ENCODE data around the gene MIS18A.

MIS18A gene

GRCh38 chr21:32249511-32250280, 29.2 kb downstream of the MIS18A start:
- H3K9me2 ChIP-seq (replicated peaks; ENCODE audit: insufficient read depth, low read length): no peaks in the 10 kb centered on the region
- H3K36me3 ChIP-seq (ENCODE audit: low read length): no peaks in the 10 kb centered on the region
- H3K27me3 ChIP-seq (ENCODE audit: low read length): no peaks in the 10 kb centered on the region
- TF ChIP-seq, protein P1, sequence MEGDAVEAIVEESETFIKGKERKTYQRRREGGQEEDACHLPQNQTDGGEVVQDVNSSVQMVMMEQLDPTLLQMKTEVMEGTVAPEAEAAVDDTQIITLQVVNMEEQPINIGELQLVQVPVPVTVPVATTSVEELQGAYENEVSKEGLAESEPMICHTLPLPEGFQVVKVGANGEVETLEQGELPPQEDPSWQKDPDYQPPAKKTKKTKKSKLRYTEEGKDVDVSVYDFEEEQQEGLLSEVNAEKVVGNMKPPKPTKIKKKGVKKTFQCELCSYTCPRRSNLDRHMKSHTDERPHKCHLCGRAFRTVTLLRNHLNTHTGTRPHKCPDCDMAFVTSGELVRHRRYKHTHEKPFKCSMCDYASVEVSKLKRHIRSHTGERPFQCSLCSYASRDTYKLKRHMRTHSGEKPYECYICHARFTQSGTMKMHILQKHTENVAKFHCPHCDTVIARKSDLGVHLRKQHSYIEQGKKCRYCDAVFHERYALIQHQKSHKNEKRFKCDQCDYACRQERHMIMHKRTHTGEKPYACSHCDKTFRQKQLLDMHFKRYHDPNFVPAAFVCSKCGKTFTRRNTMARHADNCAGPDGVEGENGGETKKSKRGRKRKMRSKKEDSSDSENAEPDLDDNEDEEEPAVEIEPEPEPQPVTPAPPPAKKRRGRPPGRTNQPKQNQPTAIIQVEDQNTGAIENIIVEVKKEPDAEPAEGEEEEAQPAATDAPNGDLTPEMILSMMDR (IDR thresholded peaks at IDR 0.05; ENCODE audit: insufficient read depth, low read length, poor library complexity, severe bottlenecking): no peak
- no peak for TF ChIP-seq EZH2phosphoT487 (conservative IDR thresholded peaks at IDR 0.05; ENCODE audit: low read length)
- H2AFZ ChIP-seq (ENCODE audit: low read depth, low read length, severe bottlenecking): no peak overlapping the region
- H3K9ac ChIP-seq (ENCODE audit: low read length): no peak overlapping the region
- no peaks in the 10 kb centered on the region for H3K9me3 ChIP-seq (ENCODE audit: insufficient read depth, low read length)
- H3K27ac ChIP-seq (ENCODE audit: low read depth, low read length): no peak overlapping the region
- no peaks in the 10 kb centered on the region for H3K79me2 ChIP-seq (ENCODE audit: insufficient read depth, low read length)
- no peaks in the 10 kb centered on the region for H4K20me1 ChIP-seq (ENCODE audit: low read depth, low read length)
- H3K4me3 ChIP-seq (ENCODE audit: insufficient read depth, low read length, poor library complexity, severe bottlenecking): no peak overlapping the region
- H3F3A ChIP-seq (ENCODE audit: insufficient read depth): no peaks in the 10 kb centered on the region
- no peak overlapping the region for H3K4me2 ChIP-seq (ENCODE audit: low read depth, low read length, poor library complexity, severe bottlenecking)

DNA sequence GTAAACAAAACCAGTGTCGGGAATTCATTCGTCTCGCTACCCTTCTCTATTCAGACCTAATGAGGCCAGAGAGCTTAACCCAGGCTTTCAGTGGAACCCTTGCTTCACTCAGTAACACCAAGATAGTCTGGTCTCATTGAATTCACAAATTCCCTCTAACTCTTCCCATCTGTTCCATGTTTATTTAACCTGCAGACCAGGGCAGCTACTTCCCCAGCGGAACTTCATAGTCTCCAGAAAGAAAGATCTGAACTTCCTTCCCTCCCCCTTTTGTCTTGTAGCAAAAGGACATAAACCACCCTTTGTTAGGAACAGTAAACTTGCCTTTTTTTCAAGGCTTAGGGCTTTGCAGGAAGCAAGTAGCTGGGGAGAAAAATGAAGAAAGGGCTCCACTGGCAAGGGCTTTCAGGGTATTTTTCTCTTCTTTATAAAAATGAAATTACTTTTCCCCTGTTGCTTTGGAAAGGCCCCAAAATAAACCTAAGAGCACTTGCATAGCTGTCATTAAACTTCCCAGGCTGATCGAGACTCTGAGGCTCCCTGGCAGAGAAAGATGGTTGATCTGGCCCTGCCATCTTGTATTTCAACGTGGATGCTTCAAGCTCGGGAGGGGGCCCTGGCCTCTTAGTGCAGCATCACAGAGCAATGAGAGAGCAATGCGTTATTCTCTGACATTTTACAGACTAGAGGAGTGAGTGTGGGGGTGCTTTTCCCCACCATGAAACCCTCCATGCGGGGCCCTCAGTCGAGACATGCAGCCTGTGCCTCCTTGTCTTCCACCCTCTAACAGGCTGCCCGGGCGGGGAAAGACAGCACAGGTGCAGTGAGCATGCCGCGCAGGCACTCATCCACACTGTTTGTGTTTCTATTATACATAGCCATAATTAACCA, 30.0 kb downstream of the MIS18A start:
- no peaks in the 10 kb centered on the region for H4K20me1 ChIP-seq (ENCODE audit: low read depth, low read length)
- H3K9me3 ChIP-seq (ENCODE audit: insufficient read depth, low read length): no peaks in the 10 kb centered on the region
- H3K9me2 ChIP-seq (replicated peaks; ENCODE audit: insufficient read depth, low read length): no peaks in the 10 kb centered on the region
- no peak overlapping the region for H3K27ac ChIP-seq (ENCODE audit: low read depth, low read length)
- H3K4me3 ChIP-seq (ENCODE audit: insufficient read depth, low read length, poor library complexity, severe bottlenecking): no peak overlapping the region
- H3K4me2 ChIP-seq (ENCODE audit: low read depth, low read length, poor library complexity, severe bottlenecking): no peak overlapping the region
- H3K79me2 ChIP-seq (ENCODE audit: insufficient read depth, low read length): no peaks in the 10 kb centered on the region
- TF ChIP-seq EZH2phosphoT487 (conservative IDR thresholded peaks at IDR 0.05; ENCODE audit: low read length): no peak
- no peak overlapping the region for H2AFZ ChIP-seq (ENCODE audit: low read depth, low read length, severe bottlenecking)
- H3K27me3 ChIP-seq (ENCODE audit: low read length): no peaks in the 10 kb centered on the region
- H3F3A ChIP-seq (ENCODE audit: insufficient read depth): no peaks in the 10 kb centered on the region
- no peaks in the 10 kb centered on the region for H3K36me3 ChIP-seq (ENCODE audit: low read length)
- no peak overlapping the region for H3K9ac ChIP-seq (ENCODE audit: low read length)

DNA sequence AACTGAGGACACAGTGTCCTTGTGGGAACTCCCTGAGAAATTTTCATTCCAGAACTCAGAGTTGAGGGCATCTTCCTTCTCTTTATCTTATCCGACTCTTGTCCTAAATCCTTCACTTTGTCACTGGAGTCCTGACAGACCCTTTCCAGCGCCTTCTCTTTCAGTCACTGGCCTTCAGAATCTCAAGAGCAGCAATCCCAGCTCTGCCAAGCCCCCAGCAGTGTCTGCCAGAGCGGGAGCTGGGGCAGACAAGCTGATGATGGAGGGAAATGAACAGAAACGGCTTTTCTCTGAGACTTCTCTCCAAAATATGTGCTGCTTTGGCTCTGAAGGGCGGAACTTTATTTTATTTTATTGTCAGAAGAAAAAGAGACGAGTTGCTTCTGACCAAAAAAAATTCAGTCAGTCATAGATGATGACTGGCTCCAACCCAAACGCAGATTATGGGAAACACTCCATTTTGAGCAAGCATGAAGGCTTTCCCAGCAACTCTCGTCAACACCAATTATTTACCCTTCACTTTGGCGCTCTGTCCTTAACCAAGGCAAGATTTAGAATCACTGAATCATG, 32.2 kb downstream of the MIS18A start:
- Histone ChIP-seq H3K36me3 (ENCODE audit: low read length) (no peaks in the 10 kb centered on the region), H3K4me2 (ENCODE audit: low read depth, low read length, poor library complexity, severe bottlenecking) (no peak overlapping the region), H4K20me1 (ENCODE audit: low read depth, low read length) (no peaks in the 10 kb centered on the region), H3K4me3 (ENCODE audit: insufficient read depth, low read length, poor library complexity, severe bottlenecking) (no peak overlapping the region), H2AFZ (ENCODE audit: low read depth, low read length, severe bottlenecking) (no peak overlapping the region), H3K9me2 (replicated peaks; ENCODE audit: insufficient read depth, low read length) (no peaks in the 10 kb centered on the region), H3F3A (ENCODE audit: insufficient read depth) (no peaks in the 10 kb centered on the region), H3K27me3 (ENCODE audit: low read length) (no peaks in the 10 kb centered on the region), H3K9ac (ENCODE audit: low read length) (no peak overlapping the region), H3K9me3 (ENCODE audit: insufficient read depth, low read length) (no peaks in the 10 kb centered on the region), H3K79me2 (ENCODE audit: insufficient read depth, low read length) (no peaks in the 10 kb centered on the region), H3K27ac (ENCODE audit: low read depth, low read length) (no peak overlapping the region)
- TF ChIP-seq EZH2phosphoT487 (conservative IDR thresholded peaks at IDR 0.05; ENCODE audit: low read length): no peak

DNA sequence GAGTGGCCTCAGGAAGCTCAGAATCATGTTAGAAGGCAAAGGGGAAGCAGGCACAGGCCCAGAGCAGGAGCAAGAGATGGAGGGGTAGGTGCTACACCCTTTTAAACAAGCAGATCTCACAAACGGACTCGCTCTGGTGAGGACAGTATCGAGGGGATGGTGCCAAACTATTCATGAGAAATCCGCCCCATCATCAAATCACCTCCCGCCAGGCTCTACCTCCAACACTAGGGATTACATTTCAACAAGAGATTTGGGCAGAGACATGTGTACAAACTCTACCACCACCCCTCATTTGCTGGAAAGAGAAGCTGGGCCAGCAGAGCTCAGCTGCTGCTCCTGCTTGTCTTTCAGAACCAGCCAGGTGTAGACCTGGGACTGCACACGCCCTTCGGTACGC, 32.9 kb downstream of the MIS18A start:
- Histone ChIP-seq H3K4me3 (ENCODE audit: insufficient read depth, low read length, poor library complexity, severe bottlenecking) (no peak overlapping the region), H3K4me2 (ENCODE audit: low read depth, low read length, poor library complexity, severe bottlenecking) (no peak overlapping the region), H2AFZ (ENCODE audit: low read depth, low read length, severe bottlenecking) (no peak overlapping the region), H3K79me2 (ENCODE audit: insufficient read depth, low read length) (no peaks in the 10 kb centered on the region), H3K9me2 (replicated peaks; ENCODE audit: insufficient read depth, low read length) (no peaks in the 10 kb centered on the region), H3K27me3 (ENCODE audit: low read length) (no peaks in the 10 kb centered on the region), H3K9me3 (ENCODE audit: insufficient read depth, low read length) (no peaks in the 10 kb centered on the region), H4K20me1 (ENCODE audit: low read depth, low read length) (no peaks in the 10 kb centered on the region), H3K9ac (ENCODE audit: low read length) (no peak overlapping the region), H3K27ac (ENCODE audit: low read depth, low read length) (no peak overlapping the region), H3F3A (ENCODE audit: insufficient read depth) (no peaks in the 10 kb centered on the region), H3K36me3 (ENCODE audit: low read length) (no peaks in the 10 kb centered on the region)
- TF ChIP-seq, protein P1 (IDR thresholded peaks at IDR 0.05; ENCODE audit: insufficient read depth, low read length, poor library complexity, severe bottlenecking): no peak
- no peak for TF ChIP-seq EZH2phosphoT487 (conservative IDR thresholded peaks at IDR 0.05; ENCODE audit: low read length)

Data from SU-DHL-6 (cell line).